ENCODE measurements around the gene NBPF9. TPM values are rescaled to one million over a fixed set of nuclear protein-coding genes. Genes with fewer than 3 reads are reported as not detected.
A peak's percentile ranks its signal among the peaks of the same experiment; 100 is the strongest.
"Not testable (repeated sequence)": the region's sequence is repeated elsewhere in the genome, so short reads cannot be mapped to it uniquely, and the experiment has no call there.

NBPF9 gene
- 26.0 TPM for polyA plus RNA-seq (2013, experiment 1 of 2; ENCODE audit: insufficient read length)
- polyA plus RNA-seq (2013, experiment 2 of 2; ENCODE audit: insufficient read length) = 27.0 TPM

GRCh38 chr1:149103109-149104081 is at the start of gene NBPF9:
Gene NBPF9 (minus strand): TSS chr1:149103551. CDS start chr1:149082139, 21,412 bp downstream.
- peak; percentile 26 for DNase-seq

GRCh38 chr1:149149909-149150308 is 46.6 kb upstream of the NBPF9 start:
- DNase-seq = not testable (repeated sequence)

DNA sequence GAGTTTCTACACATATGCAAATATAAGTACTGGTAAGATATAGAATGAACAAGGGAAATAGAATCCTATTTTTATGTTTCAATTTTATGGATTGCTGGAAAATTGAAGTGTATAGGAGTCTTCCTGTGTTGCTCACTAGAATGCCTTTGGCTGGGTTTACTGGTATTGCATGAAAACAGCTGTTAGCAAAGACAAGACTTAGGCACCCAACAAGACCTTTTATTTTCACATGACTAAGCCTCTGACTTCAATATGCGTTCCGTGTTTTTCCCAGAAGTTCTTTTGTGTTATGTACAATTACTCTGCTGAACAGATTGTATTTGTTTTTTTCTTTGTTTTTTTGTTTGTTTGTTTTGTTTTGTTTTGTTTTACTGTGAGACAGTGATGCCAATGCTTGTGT is 34.2 kb upstream of the NBPF9 start:
- DNase-seq = not testable (repeated sequence)

DNA sequence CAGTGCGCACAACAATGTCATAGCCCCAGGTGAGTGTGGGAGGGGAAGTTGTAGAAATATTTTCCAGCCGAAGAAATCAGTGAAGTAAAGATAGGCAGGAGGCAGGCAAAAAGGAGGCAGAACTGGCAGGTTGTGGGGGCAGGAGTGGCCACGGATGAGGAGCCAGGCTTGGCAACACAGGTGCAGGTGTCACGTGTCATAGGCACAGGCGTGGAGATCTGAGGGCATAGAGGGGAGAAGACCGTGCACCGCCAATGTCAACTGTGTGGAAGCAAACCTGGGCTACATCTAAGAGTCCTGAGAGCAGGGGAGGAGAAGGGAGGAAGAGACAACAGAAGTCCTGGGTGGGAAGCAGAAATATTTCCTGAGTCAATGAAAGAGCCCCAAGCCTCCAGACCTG is 27.6 kb upstream of the NBPF9 start:
- DNase-seq = not testable (repeated sequence)

DNA sequence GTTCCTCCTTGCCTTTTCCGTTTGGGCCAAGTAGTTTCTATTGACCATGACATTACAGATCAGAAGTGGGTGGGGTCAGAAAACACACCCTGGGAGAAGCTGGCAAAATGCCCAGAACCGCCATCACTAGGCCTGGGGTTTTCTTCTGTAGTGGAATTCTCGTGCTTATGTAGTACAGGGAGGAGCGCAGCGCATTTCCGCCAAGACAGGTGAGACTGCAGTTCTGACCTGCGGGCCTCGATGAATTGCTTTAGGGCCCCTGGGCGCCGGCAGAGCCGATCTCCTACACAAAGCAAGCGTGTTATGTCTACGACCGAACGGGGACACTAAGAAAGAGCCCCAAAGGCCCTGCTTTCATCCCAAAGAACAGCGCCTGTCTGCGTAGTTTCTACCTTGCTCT is 25.9 kb upstream of the NBPF9 start:
- not testable (repeated sequence) for DNase-seq

GRCh38 chr1:149126555-149127145 is 23.3 kb upstream of the NBPF9 start:
- not testable (repeated sequence) for DNase-seq

- not testable (repeated sequence) for DNase-seq
Observed at GRCh38 chr1:149123948-149124926, 20.9 kb upstream of the NBPF9 start.

- not testable (repeated sequence) for DNase-seq
Observed at GRCh38 chr1:149112828-149113227, 9.5 kb upstream of the NBPF9 start.

- DNase-seq = not testable (repeated sequence)
Observed at GRCh38 chr1:149110343-149110742, 7.0 kb upstream of the NBPF9 start.

GRCh38 chr1:149102574-149102973 is 777 bp downstream of the NBPF9 start:
- not testable (repeated sequence) for DNase-seq

DNA sequence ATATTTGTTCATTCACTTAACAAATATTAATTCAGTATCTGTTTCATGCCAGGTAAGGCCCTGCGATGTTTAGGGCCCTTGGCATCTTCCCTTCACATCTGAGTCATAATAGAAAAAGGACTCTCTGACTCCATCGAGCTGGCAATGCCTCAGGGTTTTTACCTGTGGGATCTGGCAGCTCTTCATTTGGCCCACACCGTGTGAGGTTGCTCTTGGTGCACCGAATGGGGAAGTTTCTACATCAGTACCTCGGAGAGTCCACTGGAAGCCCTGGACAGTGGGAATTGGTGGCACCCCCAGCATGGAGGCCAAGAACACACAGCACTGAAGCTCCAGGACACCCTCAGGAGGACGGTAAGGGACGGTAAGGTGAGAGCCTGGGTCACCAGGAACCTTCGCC is 5.1 kb downstream of the NBPF9 start:
- DNase-seq = not testable (repeated sequence)

DNA sequence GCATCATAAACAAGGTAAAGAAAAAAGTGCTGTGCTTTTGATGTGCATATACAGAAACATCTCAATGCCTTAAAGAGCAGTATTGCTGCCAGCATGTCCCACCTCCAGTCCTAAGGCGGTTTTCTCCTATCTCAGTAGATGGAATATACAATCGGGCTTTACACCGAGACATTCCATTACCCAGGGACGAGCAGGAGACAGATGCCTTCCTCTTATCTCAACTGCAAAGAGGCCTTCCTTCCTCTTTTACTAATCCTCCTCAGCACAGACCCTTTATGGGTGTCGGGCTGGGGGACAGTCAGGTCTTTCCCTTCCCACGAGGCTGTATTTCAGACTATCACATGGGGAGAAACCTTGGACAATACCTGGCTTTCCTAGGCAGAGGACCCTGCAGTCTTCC is 10.2 kb downstream of the NBPF9 start:
- not testable (repeated sequence) for DNase-seq

DNA sequence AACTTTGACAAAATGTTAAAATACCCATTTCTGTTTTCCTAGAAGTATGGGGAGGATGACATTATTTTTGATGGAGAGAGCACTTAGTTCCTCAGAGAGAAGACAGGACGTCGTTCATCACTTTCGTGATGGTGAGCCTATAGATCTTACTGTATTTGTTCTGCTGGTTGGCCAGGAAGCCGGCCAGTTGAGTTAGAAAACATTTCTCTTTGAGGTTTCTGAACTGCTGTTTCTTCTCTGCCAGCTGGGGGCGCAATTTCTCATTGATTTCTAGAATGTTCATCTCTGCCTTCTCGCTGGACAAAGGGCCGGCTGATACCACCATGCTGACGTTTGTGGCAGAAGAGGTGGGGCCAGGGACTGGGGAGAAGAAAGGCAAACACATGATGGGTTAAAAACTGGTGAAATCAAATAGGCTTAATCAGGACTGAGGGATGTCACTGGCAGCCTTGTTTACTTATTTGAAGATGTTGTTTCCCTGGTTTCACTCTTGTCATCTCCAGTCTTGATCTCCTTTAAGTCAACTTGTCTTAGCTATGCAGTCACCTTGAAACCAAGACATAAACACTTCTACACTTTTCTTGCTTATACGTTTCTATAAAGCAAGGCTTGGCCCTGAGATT is 27.7 kb downstream of the NBPF9 start:
- not testable (repeated sequence) for DNase-seq

DNA sequence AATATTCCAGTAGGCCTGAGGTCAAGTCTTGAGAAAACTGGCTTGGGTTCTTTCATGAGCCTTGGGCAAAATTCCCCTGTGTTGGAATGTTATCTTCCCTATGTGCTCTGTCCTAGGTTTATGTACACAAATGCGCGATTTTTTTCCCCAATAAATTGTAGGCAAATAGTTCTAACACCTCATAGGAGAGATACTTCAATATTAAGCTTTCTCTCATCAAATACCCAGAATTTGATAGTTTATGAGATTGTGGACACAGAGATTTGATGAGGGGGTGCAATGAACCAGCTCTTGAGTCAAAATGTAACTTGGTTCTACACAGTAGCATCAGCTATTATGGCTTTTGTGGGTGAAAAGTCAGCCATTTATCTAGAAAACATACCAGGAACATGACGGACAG is 38.7 kb downstream of the NBPF9 start:
- DNase-seq = not testable (repeated sequence)

DNA sequence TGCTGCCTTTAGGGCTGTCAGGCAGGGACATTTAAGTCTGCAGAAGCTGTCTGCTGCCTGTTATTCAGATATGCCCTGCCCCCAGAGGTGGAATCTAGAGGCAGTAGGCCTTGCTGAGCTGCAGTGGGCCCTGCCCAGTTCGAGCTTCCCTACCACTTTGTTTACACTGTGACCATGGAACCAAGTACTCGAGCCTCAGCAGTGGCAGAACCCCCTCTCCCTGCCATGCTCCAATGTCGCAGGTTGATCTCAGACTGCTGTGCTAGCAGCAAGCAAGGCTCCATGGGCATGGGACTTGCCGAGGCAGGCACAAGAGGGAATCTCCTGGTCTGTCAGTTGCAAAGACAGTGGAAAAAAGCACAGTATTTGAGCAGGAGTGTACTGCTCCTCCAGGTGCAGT is 60.3 kb downstream of the NBPF9 start:
- not testable (repeated sequence) for DNase-seq

- not testable (repeated sequence) for DNase-seq
Observed at GRCh38 chr1:149033916-149034315, 69.4 kb downstream of the NBPF9 start.

- not testable (repeated sequence) for DNase-seq
Observed at GRCh38 chr1:149024327-149024726, 79.0 kb downstream of the NBPF9 start.

GRCh38 chr1:149018577-149018976 is 84.8 kb downstream of the NBPF9 start:
- not testable (repeated sequence) for DNase-seq

DNA sequence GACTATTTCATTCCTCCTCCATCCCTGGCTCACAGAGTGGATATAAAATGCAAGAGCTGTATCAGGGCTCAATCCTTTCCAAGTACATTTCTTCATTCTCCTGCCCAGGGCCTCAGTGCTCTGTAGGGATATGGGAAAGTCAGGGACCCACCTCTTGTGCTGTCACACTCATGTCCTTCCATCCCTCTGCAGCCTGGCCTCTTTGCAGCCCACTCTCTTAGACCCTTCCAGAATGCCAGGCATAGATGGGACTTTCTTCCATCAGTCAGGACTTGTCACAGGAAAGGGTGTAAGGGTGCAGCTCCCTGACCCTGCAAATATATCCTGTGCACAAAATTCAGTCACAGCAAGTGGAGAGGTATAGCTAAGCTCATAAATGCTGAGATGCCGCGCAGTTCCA is 86.7 kb downstream of the NBPF9 start:
- not testable (repeated sequence) for DNase-seq

DNA sequence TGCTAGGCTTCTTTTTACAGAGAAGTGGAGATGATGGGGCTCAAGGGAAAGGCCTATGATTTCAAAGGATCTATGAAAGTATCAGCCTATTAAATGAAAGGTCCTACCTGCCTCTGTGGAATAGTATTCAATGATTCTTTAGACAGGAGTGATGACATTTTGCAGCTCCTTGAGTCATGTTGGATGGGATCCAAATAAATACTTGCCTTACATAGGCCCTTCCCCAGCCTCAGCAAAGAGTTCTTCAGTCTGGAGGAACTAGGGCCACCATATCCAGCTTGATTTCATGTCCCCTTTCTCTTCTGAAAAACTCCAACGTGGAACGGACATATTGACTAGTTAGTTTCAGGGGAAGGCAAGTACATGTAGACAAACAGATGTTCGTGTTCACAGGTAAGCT is 87.8 kb downstream of the NBPF9 start:
- DNase-seq = not testable (repeated sequence)

- not testable (repeated sequence) for DNase-seq
Observed at GRCh38 chr1:149013513-149013912, 89.8 kb downstream of the NBPF9 start.

DNA sequence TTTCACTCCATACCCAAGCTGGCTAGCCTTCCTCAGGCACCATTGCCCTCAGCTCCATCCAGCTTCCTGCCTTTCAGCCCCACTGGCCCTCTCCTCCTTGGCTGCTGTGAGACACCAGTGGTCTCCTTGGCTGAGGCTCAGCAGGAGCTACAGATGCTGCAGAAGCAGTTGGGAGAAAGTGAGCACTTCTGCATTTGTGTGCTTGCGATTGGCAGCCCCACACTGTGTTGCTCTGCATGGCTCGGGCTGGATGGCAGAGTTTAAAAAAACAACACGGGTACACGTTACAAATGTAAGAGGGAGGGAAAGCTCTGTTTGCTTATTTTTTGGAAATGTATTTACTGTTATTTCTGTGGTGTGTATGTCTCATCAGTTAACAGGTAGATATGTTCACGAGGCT is 90.8 kb downstream of the NBPF9 start:
- DNase-seq = not testable (repeated sequence)
